H9 (cell line): ENCODE data around the gene SHCBP1. TPM values are rescaled to one million over a fixed set of nuclear protein-coding genes. Genes with fewer than 3 reads are reported as not detected.
A peak's percentile ranks its signal among the peaks of the same experiment; 100 is the strongest.

Source experiments
- DNase-seq: peaks from one replicate; pipeline ENCODE4 v3.0.0-alpha.2; 2017
- H2AFZ ChIP-seq: one replicate; pipeline ENCODE4 v1.6.1; 2013; ENCODE audit warnings: mild to moderate bottlenecking, low read length, control low read depth, moderate library complexity
- H2AK5ac ChIP-seq: 2 replicates; pipeline ENCODE4 v1.6.1; 2013; ENCODE audit warnings: low read length, control low read depth, mixed read lengths; ENCODE audit not compliant: insufficient read length
- H2BK120ac ChIP-seq: one replicate; pipeline ENCODE4 v1.6.1; 2013; ENCODE audit warnings: low read depth, mild to moderate bottlenecking, low read length, control low read depth, inconsistent platforms; ENCODE audit not compliant: poor library complexity, severe bottlenecking
- H2BK12ac ChIP-seq: 2 replicates; pipeline ENCODE4 v1.6.1; 2013; ENCODE audit warnings: low read length, control low read depth, mixed read lengths, low read depth; ENCODE audit not compliant: insufficient read length
- H2BK15ac ChIP-seq: 2 replicates; pipeline ENCODE4 v1.6.1; 2013; ENCODE audit warnings: low read depth, low read length, control low read depth
- H2BK20ac ChIP-seq: one replicate; pipeline ENCODE4 v1.6.1; 2013; ENCODE audit warnings: low read depth, mild to moderate bottlenecking, low read length, control low read depth, inconsistent platforms; ENCODE audit not compliant: poor library complexity, severe bottlenecking
- H2BK5ac ChIP-seq: 2 replicates; pipeline ENCODE4 v1.6.1; 2013; ENCODE audit warnings: low read length, control low read depth, mixed read lengths; ENCODE audit not compliant: insufficient read length
- H3K14ac ChIP-seq: 2 replicates; pipeline ENCODE4 v1.6.1; 2013; ENCODE audit warnings: low read length, control low read depth; ENCODE audit not compliant: insufficient read depth
- H3K18ac ChIP-seq: 2 replicates; pipeline ENCODE4 v1.6.1; 2013; ENCODE audit warnings: low read depth, mild to moderate bottlenecking, mixed read lengths, low read length, control low read depth; ENCODE audit not compliant: insufficient read length
- H3K23ac ChIP-seq: 2 replicates; pipeline ENCODE4 v1.6.1; 2013; ENCODE audit warnings: low read length, control low read depth, mixed read lengths, low read depth; ENCODE audit not compliant: insufficient read length
- H3K23me2 ChIP-seq: 2 replicates; pipeline ENCODE4 v1.6.1; 2013; ENCODE audit warnings: low read depth, mild to moderate bottlenecking, mixed read lengths, low read length, control low read depth; ENCODE audit not compliant: insufficient read length, poor library complexity, severe bottlenecking
- H3K27ac ChIP-seq: 2 replicates; pipeline ENCODE4 v1.5.1; 2013; ENCODE audit warnings: low read length, control low read depth, mixed read lengths, low read depth; ENCODE audit not compliant: insufficient read length
- H3K27me3 ChIP-seq: 2 replicates; pipeline ENCODE4 v1.6.1; 2013; ENCODE audit warnings: low read length, control low read depth, inconsistent platforms; ENCODE audit not compliant: insufficient read depth
- H3K4ac ChIP-seq: 2 replicates; pipeline ENCODE4 v1.6.1; 2013; ENCODE audit warnings: low read depth, mild to moderate bottlenecking, control low read depth, inconsistent platforms, low read length, moderate library complexity
- H3K4me1 ChIP-seq: 2 replicates; pipeline ENCODE4 v1.6.1; 2013; ENCODE audit warnings: low read length, control low read depth, inconsistent platforms; ENCODE audit not compliant: insufficient read depth
- H3K4me2 ChIP-seq: 2 replicates; pipeline ENCODE4 v1.6.1; 2013; ENCODE audit warnings: low read length, control low read depth, mixed read lengths; ENCODE audit not compliant: insufficient read length, insufficient read depth
- H3K56ac ChIP-seq: 2 replicates; pipeline ENCODE4 v1.6.1; 2013; ENCODE audit warnings: low read depth, mild to moderate bottlenecking, mixed read lengths, low read length, control low read depth; ENCODE audit not compliant: insufficient read length
- H3K79me1 ChIP-seq: 2 replicates; pipeline ENCODE4 v1.6.1; 2013; ENCODE audit warnings: low read depth, mild to moderate bottlenecking, moderate library complexity, low read length, control low read depth, inconsistent platforms; ENCODE audit not compliant: insufficient read depth, poor library complexity, severe bottlenecking
- H3K79me2 ChIP-seq: 2 replicates; pipeline ENCODE4 v1.6.1; 2013; ENCODE audit warnings: low read length, control low read depth, inconsistent platforms; ENCODE audit not compliant: insufficient read depth
- H3K9ac ChIP-seq: 2 replicates; pipeline ENCODE4 v1.6.1; 2013; ENCODE audit warnings: low read length, control low read depth, mixed read lengths; ENCODE audit not compliant: insufficient read length; ENCODE audit errors: extremely low read depth
- H3K9me3 ChIP-seq: one replicate; pipeline ENCODE4 v1.6.1; 2013; ENCODE audit warnings: low read depth, low read length, inconsistent platforms; ENCODE audit not compliant: control insufficient read depth
- H3T11ph ChIP-seq: one replicate; pipeline ENCODE4 v1.6.1; 2013; ENCODE audit warnings: mild to moderate bottlenecking, low read length, control low read depth, inconsistent platforms
- H4K20me1 ChIP-seq: one replicate; pipeline ENCODE4 v1.6.1; 2013; ENCODE audit not compliant: control insufficient read depth, insufficient read length, insufficient read depth
- H4K5ac ChIP-seq: 2 replicates; pipeline ENCODE4 v1.6.1; 2013; ENCODE audit warnings: low read depth, mild to moderate bottlenecking, mixed read lengths, low read length, control low read depth; ENCODE audit not compliant: insufficient read length
- H4K8ac ChIP-seq: replicated peaks from 2 replicates; pipeline ENCODE4 v1.6.1; 2013; ENCODE audit warnings: low read length, control low read depth, mixed read lengths, low read depth; ENCODE audit not compliant: insufficient read length
- H4K91ac ChIP-seq: 2 replicates; pipeline ENCODE4 v1.6.1; 2013; ENCODE audit warnings: low read depth, mild to moderate bottlenecking, moderate library complexity, mixed read lengths, low read length, control low read depth; ENCODE audit not compliant: insufficient read length
- H3K27ac Mint-ChIP-seq, 3 experiments: 2 replicates in 2 of 3; 3 replicates in 1 of 3; pipeline ENCODE4 v1.8.0; 2020 to 2021; ENCODE audit warnings: mixed read lengths in 3 of 3, mild to moderate bottlenecking in 1 of 3, moderate library complexity in 1 of 3
- H3K27me3 Mint-ChIP-seq: 2 replicates; pipeline ENCODE4 v1.8.0; 2021; ENCODE audit warnings: low read depth, mild to moderate bottlenecking, moderate library complexity, mixed read lengths
- H3K36me3 Mint-ChIP-seq, 3 experiments: 2 replicates in 2 of 3; 3 replicates in 1 of 3; pipeline ENCODE4 v1.8.0; 2020 to 2021; ENCODE audit warnings: low read depth in 3 of 3, mixed read lengths in 3 of 3; ENCODE audit not compliant: insufficient read depth in 1 of 3
- H3K4me1 Mint-ChIP-seq, 2 experiments: 2 replicates each; pipeline ENCODE4 v1.8.0; 2020; ENCODE audit warnings: mixed read lengths in 2 of 2
- H3K4me3 Mint-ChIP-seq, 2 experiments: 2 replicates in 1 of 2; 3 replicates in 1 of 2; pipeline ENCODE4 v1.8.0; 2020 to 2021; ENCODE audit warnings: mild to moderate bottlenecking in 2 of 2, mixed read lengths in 2 of 2, moderate library complexity in 1 of 2
- H3K9me3 Mint-ChIP-seq, 2 experiments: 2 replicates in 1 of 2; 3 replicates in 1 of 2; pipeline ENCODE4 v1.8.0; 2020; ENCODE audit warnings: mild to moderate bottlenecking in 2 of 2, mixed read lengths in 2 of 2, moderate library complexity in 1 of 2
- WGBS: extraction: QIAGEN DNeasy Blood & Tissue Kit; methylation state at CpG from one replicate; pipeline ENCODE4 v1.1.7; 2013; ENCODE audit warnings: missing lambda C conversion rate, low lambda C conversion rate, mixed read lengths; ENCODE audit not compliant: insufficient read length; ENCODE audit errors: extremely low coverage; 5-methylcytosine and 5-hydroxymethylcytosine counted together
- long read RNA-seq: library from polyadenylated mRNA; unstranded; transcript quantifications from one replicate; pipeline ENCODE4 v2.0.0, GENCODE V29; 2020
- total RNA-seq: library from RNA; stranded (reverse); gene quantifications from 2 replicates; pipeline ENCODE4 v1.2.1, GENCODE V29; 2021
- TF ChIP-seq, protein P1 (sequence below): fragments of 200-600 bp; sonication (generic); conservative IDR thresholded peaks from 3 replicates; pipeline ENCODE4 v1.8.0; 2021; ENCODE audit warnings: antibody characterized with exemption, mild to moderate bottlenecking

The SHCBP1 gene, protein sequence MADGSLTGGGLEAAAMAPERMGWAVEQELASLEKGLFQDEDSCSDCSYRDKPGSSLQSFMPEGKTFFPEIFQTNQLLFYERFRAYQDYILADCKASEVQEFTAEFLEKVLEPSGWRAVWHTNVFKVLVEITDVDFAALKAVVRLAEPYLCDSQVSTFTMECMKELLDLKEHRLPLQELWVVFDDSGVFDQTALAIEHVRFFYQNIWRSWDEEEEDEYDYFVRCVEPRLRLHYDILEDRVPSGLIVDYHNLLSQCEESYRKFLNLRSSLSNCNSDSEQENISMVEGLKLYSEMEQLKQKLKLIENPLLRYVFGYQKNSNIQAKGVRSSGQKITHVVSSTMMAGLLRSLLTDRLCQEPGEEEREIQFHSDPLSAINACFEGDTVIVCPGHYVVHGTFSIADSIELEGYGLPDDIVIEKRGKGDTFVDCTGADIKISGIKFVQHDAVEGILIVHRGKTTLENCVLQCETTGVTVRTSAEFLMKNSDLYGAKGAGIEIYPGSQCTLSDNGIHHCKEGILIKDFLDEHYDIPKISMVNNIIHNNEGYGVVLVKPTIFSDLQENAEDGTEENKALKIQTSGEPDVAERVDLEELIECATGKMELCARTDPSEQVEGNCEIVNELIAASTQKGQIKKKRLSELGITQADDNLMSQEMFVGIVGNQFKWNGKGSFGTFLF
- 16.6 and 17.2 TPM in 2 replicates for total RNA-seq
- long read RNA-seq, transcript SHCBP1-201 (13 exons, 3,461 nt): major isoform, 104 of 135 reads
- long read RNA-seq, partial matches to known transcripts: 14 of 135 reads
- long read RNA-seq, other reads (novel, unspliced or antisense): 16 of 135 reads

DNA sequence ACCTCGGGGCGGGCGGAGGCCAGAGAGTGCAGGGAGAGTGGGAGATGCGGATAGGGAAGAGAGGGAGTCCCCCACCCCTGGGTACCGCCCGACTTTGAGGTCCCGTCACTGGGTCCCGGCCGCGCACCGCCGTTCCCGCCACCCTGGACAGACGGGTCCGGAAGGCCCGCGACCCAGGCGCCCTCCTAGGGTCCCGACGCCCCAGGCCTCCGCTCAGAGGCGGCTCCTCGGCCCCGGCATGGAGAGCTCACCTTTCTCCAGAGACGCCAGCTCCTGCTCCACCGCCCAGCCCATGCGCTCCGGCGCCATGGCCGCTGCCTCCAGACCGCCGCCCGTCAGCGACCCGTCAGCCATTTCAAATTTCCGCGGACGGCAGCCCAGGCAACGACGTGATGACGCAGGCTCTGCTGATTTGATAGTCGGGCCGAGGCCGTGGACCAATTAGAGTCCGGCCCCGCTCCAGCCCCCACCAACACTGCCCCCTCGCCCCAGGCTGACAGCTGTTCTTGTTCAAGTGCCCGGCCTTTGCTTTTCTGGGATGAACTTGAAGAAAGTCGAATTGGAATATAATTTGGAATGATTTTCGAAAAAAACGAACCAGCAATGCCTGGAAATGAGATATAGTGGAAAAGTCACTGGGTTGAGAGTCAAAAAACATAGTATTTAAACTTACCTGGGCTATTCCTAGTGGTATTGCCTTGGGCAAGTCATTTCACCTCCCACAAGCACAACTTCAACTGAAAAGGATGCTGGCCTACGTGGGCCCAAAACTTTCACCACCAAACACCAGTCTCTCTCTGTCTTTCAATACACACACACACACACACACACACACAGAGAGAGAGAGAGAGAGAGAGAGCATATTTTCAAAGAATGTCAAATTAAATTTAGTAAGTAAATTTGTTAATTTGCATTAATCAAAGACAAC is at the start of gene SHCBP1:
TSS of gene SHCBP1 (minus strand) at position 374 of the 928 bp plus-strand sequence. CDS start at position 354, 20 bp downstream.
- Histone ChIP-seq H2BK5ac (no peak within 1 kb of the TSS), H2BK120ac (no peak within 1 kb of the TSS), H3K56ac (no peak within 1 kb of the TSS), H4K91ac (no peak within 1 kb of the TSS), H3K79me1 (peaks cover 4% of the 10 kb centered on the region), H3K79me2 (peaks cover 7% of the 10 kb centered on the region), H3T11ph (no peak within 1 kb of the TSS), H2BK15ac (no peak within 1 kb of the TSS), H2AK5ac (no peak within 1 kb of the TSS), H3K27me3 (no peaks in the 10 kb centered on the region), H3K4ac (no peak within 1 kb of the TSS), H3K27ac (no peak within 1 kb of the TSS), H3K23me2 (peaks cover 6% of the 10 kb centered on the region), H4K8ac (no peak within 1 kb of the TSS), H3K18ac (peak within 1 kb of the TSS; percentile 78), H3K23ac (no peak within 1 kb of the TSS), H2BK12ac (no peak within 1 kb of the TSS), H2BK20ac (no peak within 1 kb of the TSS), H4K5ac (no peak within 1 kb of the TSS), H3K4me1 (no peaks in the 10 kb centered on the region), H2AFZ (no peak within 1 kb of the TSS), H3K14ac (peak within 1 kb of the TSS; percentile 90; the same call in 1 of the 2 replicates), H4K20me1 (no peaks in the 10 kb centered on the region), H3K9ac (peak within 1 kb of the TSS; percentile 51), H3K4me2 (peak within 1 kb of the TSS; percentile 71), H3K9me3 (no peaks in the 10 kb centered on the region)
- H3K9me3 Mint-ChIP-seq: no peaks in the 10 kb centered on the region; a peak in 1 of 5 replicates
- peak within 1 kb of the TSS; percentile 84 to 98 (median 98); a peak in 6 of 7 replicates for H3K27ac Mint-ChIP-seq
- H3K36me3 Mint-ChIP-seq: peaks cover 22 to 27% (median 24%) of the 10 kb centered on the region in 3 experiments
- TF ChIP-seq, protein P1, sequence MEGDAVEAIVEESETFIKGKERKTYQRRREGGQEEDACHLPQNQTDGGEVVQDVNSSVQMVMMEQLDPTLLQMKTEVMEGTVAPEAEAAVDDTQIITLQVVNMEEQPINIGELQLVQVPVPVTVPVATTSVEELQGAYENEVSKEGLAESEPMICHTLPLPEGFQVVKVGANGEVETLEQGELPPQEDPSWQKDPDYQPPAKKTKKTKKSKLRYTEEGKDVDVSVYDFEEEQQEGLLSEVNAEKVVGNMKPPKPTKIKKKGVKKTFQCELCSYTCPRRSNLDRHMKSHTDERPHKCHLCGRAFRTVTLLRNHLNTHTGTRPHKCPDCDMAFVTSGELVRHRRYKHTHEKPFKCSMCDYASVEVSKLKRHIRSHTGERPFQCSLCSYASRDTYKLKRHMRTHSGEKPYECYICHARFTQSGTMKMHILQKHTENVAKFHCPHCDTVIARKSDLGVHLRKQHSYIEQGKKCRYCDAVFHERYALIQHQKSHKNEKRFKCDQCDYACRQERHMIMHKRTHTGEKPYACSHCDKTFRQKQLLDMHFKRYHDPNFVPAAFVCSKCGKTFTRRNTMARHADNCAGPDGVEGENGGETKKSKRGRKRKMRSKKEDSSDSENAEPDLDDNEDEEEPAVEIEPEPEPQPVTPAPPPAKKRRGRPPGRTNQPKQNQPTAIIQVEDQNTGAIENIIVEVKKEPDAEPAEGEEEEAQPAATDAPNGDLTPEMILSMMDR: no peak
- H3K4me1 Mint-ChIP-seq: peaks cover 15 to 19% of the 10 kb centered on the region in 2 experiments
- H3K4me3 Mint-ChIP-seq: peak within 1 kb of the TSS; percentile 97 to 99
- WGBS: no CpG with 5 or more reads among the region's 52 CpGs
- peak; percentile 93 for DNase-seq
- H3K27me3 Mint-ChIP-seq: no peaks in the 10 kb centered on the region
